ENCODE results near the gene DPEP2.
A peak's percentile ranks its signal among the peaks of the same experiment; 100 is the strongest.
"Not testable (repeated sequence)": the region's sequence is repeated elsewhere in the genome, so short reads cannot be mapped to it uniquely, and the experiment has no call there.

Gene DPEP2

DNA sequence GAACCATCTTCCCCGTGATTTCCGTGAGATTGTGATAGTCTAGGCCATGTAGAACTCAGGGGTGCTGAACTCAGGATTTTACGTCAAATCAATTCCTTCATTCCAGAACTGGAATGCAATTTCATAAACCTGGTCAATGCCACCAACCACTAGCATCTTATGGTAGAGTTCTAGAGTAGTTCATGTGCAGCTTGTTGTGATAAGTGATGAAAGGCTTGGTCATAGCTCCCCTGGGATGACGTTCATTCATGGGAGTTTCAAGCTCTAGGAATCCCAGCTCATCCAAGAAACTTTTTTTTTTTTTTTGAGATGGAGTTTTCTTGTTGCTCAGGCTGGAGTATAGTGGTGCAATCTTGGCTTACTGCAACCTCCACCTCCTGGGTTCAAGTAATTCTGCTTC is 3.7 kb upstream of the DPEP2 start:
- DNase-seq = no peak

DNA sequence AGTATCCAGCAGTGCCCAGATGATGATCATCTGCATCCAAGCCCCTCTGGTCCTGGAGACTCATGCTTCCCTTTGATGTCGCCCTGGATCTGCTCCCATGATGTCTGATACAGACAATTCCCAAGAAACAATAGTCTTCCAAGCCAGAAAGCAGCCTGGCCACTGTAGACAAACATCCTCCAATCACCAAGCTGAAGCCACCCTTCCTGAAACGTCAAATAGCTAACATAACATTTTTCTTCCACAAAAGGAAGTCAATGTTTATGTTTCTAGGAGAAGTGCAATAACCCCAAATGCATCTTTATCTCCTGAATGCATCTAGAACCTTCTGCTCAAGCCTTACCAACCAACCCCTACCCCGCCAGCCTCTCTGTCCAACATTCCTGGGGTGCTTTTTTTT is 1.2 kb upstream of the DPEP2 start:
- DNase-seq = no peak

DNA sequence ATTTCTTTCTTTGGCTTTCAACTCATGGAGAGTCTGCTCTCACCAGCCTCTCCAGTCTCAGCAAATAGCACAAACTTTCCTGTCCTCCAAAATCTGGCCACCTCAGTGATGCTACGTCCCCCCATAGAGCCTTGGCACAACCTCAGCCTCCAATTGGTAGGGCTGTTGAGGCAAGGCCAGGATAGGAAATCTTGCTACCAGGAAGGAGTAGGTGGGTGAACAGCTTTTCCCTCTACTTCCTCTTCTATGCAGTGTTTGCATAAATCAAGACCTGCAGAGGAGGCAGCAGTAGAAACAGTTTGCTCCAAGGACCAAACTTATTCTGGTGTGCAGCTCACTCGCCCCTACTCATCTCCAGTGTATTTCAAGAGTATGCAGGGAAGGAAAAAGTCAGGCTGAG is 701 bp upstream of the DPEP2 start:
- no peak for DNase-seq

DNA sequence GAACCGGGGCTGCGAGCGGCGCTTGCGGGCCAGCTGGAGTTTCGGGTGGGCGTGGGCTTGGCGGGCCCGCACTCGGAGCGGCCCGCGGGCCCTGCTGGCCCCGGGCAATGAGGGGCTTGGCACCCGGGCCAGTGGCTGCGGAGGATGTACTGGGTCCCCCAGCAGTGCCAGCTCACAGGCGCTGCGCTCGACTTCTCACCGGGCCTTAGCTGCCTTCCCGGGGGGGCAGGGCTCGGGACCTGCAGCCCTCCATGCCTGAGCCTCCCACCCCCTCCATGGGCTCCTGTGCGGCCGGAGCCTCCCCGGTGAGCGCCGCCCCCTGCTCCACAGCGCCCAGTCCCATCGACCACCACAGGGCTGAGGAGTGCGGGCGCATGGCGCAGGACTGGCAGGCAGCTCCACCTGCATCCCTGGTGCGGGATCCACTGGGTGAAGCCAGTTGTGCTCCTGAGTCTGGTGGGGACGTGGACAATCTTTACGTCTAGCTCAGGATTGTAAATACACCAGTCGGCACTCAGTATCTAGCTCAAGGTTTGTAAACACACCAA is 979 bp downstream of the DPEP2 start:
- not testable (repeated sequence) for DNase-seq

DNA sequence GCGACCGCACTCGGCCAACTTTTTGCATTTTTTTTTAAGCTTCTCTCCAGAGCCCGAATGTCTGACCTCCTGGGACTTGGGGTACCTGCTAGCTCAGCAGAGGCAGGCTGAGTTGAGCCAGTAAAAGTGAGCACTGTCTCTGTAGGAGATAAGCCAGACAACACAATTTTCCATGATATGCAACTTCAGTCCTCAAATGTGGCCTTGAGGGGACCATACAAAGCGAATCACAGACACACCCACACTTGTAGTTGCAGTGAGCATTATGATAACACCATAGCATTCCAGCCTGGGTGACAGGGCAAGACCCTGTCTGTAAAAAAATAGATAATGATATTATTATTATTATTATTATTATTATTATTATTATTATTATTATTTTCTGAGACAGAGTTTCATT is 2.6 kb downstream of the DPEP2 start:
- no peak for DNase-seq

DNA sequence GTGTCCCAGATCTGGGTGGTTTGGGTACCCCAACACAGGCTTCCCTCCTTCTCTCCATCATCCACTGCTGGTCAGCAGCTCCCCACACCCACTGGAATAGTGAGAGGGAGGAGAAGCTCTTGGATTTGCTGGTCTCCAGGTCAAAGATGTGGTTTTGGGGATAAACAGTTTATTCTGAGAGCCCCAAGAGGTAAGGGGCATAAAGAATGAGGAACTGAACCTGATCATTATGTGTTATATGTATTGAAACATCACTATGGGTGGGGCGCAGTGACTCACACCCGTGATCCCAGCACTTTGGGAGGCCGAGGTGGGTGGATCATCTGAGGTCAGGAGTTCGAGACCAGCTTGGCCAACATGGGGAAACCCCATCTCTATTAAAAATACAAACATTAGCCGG is 3.9 kb downstream of the DPEP2 start:
- no peak for DNase-seq

DNA sequence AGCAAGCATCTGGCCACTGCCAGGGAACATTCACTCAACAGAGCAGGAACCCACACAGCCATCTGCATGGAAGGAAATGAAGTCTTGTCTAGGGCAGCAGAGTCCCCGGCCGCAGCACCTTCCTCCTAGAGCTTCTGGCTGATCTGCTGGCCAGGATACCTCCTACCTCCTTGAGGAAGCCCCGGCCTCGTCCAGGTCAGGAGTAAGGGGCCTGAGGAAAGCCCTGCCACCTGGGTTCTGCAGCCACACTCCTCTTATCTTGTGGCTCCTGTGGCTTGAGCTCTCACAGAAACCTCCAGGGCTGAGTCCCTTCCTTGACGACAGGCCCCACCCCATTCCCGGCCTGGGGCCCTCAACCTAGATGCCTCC is 5.3 kb downstream of the DPEP2 start:
- DNase-seq = not testable (repeated sequence)

DNA sequence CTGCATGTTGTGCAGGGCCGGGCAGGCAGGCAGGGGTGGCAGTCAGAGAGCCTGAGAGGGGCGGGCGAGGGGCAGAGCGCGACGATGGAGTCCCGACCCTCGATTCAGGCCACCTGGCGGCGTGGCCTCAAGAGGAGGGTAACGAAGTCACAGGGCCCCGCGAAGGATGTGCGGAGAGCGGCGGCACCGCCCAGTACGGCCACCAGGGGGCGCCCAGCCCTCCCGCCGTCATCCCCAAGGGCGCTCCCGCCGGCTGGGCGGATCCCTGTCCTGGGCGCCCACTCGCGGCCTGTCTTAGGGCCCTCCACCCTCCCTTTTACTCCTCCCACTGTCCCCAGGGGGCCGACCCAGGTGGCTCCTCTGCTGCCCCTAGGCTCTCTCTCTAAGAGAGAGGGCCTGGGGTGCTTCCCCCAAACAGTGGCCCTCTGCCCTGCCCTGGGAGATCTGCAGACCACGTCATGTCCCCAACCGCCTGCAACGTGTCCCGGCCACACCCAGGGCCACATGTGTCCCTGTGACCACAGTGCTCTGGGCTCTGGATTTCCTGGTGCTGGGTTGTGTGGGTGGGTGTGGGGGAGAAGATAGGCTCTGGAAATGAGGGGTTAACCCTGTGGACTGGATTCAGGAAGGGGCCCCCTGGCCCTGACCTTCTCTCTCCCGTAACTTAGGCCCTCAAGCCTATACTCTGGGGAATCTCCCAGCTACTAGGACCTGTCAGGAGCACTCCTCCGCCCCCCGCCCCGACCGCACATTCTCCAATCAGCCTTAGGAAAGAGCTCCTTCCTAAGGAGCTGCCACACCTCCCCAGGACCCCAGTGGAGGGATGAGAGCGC is 5.9 kb downstream of the DPEP2 start:
- peak; percentile 40 for DNase-seq

DNA sequence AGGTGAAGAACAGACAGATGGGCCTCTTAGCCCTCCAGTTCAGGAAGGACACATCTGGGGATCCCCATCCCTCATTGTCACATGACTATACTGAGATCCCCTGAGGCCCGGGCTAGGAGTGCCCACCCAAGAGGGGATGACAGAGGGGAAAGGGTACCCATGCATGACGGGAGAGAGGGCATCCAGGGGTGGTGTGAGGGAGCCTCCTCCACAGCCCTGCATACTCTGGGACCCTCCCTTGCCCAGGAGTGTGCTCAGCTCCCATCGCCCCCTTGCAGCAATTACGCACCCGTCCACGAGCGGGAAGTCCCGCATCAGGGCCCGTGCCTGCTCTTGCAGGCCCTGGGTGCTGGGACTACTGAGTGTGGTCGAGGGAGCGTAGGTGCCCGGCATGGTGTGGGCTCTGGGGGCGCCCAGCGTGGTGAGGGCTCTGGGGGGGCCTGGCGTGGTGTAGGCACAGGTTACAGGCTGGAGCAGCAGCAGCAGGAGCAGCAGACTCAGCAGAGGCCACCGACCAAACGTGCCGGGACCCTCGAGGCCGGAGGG is 6.5 kb downstream of the DPEP2 start:
- no peak for DNase-seq

DNA sequence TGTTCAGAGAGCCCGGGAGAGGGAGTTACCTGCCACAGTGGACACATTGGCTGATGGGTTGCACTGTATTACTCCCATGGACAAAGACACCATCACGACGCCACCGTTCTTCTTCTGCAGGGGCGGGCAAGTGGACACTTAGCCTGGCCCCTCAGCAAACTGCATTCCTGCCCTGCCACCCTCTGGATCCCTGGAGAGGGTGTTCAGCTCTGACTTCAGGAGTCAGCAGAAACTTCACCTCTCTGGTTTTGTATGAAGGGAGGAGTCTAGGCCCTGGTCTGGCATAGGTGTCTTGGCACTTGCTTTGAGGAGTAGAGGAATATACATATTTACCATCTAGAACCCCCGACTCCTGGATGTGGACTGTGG is 9.3 kb downstream of the DPEP2 start:
- no peak for DNase-seq

DNA sequence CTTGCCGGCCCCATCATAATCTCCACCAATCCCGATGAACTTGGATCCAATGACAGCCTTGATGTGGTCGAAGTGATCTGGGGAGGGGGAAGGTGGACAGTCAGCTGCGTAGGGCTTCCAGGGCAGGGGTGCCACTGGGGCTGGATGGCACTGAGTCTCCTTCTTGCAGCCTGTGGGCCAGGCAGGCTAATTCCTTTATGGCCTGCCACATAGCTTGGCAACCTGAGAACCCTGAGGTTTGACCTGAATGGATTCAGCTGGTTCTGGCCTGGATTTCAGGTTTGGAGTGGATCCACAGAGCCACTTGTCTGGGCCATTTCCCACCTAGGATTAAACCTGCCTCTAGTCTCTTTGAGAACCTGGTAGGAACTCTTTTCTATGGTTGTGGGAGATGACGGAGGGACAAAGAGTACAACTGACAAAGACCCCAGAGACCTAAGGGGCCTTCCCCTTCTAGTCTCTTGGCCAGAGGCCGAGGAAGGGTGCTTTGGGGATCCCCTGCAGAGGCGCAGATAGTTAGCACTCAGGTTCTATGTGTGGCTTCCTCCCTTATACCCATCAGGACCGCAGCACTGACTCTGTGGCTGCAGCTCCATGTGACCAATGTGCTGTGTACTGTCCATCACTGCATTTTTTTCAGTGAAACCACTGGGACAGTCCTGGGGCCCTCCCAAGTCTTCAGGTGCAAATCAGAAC is 9.8 kb downstream of the DPEP2 start:
- DNase-seq = no peak

DNA sequence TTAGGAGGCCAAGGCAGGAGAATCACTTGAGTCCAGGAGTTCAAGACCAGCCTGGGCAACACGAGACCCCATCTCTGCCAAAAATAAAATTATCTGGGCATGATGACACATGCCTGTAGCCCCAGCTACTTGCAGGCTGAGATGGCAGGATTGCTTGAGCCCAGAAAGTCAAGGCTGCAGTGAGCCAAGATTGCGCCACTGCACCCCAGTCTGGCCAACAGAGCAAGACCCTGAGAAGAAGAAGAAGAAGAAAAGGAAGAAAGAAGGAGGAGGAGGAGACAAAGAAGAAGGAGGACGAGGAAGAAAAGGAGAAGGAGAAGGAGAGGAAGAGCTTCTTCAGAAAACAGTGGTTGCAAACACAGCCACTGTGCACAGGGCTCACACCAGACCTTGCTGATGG is 10.6 kb downstream of the DPEP2 start:
- no peak for DNase-seq

DNA sequence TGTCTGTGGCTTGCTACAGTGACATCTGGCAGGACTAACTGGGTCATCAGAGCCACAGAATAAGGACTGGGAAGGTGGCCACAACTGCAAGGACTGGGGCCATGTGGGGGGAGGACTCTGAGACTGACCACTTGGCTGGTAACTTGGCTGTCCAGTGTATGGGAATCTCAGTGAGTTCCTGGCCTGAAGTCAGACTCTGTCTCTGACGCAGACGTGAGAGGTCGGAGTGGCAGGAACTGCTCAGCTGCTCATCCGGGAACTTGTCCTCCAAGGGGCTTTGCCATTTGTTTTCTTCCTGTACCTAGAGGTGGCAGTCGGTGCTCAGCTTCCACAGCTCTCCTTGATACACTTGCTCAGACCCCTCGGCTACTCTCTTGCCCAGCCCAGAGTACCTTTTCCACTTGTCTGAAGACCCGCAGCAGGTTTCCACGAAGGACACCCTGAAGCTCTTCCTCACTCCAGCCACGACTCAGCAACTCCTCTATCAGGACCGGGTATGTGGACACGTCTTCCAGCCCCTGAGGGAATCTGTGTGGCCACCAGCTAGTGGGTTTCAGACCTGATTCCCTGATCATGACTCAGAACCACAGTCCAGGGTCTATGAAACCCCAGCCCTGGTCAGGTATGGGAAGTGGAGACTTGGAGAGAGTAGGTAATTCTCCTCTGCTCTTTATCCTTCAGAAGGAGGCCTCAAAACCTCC is 11.7 kb downstream of the DPEP2 start:
- no peak for DNase-seq

DNA sequence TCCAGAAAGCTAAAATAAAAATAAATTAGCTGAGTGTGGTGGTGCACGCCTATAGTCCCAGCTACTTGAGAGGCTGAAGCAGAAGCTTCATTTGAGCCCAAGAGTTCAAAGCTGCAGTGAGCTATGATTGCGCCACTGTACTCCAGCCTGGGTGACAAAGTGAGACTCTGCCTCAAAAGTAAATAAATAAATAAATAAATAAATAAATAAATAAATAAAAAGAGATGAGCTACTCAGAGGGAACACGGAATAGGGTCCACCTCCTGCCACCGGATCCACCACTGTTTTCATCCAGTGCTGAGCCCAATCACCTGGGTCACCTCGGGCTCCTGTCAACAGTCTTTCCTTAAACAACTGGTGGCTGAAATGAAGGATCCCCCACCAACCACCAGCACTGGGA is 12.3 kb downstream of the DPEP2 start:
- DNase-seq = no peak

DNA sequence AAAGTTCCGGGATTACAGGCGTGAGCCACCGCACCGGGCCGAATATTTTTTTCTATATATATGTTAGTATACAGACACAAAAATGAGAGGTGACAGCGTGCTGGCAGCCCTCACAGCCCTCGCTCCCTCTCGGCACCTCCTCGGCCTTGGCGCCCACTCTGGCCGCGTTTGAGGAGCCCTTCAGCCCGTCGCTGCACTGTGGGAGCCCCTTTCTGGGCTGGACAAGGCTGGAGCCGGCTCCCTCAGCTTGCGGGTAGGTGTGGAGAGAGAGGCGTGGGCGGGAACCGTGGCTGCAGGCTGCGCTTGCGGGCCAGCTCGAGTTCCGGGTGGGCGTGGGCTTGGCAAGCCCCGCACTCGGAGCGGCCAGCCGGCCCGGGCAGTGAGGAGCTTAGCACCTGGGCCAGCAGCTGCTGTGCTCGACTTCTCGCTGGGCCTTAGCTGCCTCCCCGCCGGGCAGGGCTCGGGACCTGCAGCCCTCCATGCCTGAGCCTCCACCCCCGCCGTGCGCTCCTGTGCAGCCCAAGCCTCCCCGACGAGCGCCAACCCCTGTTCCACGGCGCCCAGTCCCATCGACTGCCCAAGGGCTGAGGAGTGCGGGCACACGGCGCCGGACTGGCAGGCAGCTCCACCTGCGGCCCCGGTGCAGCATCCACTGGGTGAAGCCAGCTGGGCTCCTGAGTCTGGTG is 17.1 kb downstream of the DPEP2 start:
- no peak for DNase-seq

DNA sequence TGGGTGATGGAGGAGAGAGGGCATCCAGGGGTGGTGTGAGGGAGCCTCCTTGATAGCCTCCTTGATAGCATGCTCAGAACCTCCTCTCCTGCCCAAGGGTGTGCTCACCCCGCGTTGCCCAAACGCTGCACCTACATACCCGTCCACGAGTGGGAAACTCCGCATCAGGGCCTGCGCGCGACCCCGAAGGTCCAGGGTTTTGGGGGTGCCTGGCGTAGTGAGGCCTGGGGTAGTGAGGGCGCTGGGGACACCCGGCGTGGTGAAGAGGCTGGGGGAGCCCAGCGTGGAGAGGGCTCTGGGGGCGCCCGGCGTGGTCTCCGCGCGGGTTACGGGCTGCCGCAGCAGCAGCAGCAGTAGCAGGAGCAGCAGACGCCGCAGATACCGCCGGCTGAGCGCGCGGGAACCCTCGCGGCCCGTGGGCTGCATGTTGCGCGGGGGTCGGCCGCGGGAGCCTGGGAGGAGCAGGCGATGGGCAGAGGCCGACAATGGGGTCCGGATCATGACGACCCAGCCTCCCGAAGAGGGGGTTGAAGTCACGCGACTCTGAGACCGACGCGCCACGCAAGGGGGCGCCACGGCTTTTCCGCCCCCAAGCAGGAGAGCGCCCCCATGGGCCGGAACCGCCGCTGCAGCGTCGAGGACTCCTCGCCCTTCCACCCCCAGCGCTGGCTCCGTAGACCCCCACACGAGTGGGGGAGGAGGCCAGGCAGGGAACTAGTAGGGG is 19.2 kb downstream of the DPEP2 start, which contains the start of gene DPEP3:
DPEP3 (minus strand) TSS at position 545 of the 724 bp plus-strand sequence; CDS start at position 426, 119 bp downstream.
- DNase-seq = no peak

DNA sequence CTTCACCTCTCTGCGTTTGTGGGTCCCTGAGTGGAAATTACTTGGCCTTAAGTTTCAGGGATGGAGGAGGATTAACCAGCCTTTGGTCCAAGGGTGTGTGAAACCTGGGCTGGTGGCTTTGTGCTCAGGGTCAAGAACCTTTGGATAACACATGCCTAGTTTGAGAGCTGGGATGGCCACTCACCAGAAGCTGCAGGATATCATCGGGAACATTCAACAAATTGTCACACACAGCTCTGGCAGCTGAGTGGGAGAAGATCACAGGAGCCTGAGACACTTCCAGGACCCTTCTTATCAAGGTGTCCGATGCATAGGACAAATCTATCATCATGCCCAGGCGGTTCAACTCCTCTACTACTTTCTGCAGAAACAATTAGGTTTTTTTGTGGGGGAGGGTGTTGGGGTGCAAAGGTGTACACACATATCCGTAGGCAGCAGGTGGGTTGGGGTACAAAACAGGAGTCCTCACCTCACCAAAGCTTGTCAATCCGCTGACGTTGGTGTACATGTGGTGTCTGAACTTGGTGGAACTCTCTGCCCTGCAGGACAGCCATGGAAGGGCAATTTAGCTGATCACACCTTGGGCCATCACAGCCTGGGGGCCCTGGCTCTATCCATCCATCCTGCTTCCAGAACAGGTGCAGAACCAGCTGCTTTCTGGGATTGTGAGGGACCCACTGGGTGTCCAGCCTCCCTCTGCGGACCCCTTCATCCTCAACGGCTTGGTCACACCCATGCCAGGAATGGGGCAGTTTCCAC is 21.6 kb downstream of the DPEP2 start:
- DNase-seq = no peak

DNA sequence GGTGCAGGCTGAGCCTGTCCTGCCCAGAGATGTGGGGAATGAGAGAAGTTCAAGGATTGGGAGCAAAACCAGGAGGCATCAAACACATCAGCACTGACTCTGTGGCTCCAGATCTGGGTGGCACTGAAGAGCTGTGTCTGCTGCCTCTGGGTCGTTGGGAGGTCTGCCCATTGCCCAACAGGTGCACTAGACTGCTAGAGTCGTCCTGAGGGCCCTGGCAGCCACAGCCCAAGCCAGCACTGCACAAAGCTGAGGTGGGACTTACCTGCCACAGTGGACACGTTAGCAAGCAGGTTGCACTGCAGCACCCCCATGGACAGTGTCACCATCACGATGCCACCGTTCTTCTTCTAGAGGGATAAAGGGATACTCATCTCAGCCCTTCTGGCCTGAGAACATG is 22.3 kb downstream of the DPEP2 start:
- DNase-seq = no peak

DNA sequence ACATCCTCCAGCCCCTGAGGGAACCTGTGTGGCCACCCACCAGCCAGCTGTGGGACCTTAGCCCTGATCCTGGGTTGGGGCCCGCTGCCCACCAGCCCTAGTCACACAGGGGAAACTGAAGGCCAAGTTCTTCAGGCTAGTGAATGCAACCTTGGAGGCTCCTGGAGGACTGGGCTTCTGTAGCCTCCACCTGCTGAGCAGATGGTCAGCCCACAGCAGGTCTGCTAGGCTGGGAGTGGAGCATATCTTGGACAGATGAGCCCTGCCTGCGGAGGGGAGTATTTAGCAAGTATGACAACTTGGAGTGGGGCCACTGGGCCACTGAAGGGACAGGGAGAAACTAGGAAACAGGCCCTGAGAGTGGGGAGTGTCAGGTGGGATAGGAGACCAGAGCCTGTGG is 23.1 kb downstream of the DPEP2 start:
- no peak for DNase-seq

DNA sequence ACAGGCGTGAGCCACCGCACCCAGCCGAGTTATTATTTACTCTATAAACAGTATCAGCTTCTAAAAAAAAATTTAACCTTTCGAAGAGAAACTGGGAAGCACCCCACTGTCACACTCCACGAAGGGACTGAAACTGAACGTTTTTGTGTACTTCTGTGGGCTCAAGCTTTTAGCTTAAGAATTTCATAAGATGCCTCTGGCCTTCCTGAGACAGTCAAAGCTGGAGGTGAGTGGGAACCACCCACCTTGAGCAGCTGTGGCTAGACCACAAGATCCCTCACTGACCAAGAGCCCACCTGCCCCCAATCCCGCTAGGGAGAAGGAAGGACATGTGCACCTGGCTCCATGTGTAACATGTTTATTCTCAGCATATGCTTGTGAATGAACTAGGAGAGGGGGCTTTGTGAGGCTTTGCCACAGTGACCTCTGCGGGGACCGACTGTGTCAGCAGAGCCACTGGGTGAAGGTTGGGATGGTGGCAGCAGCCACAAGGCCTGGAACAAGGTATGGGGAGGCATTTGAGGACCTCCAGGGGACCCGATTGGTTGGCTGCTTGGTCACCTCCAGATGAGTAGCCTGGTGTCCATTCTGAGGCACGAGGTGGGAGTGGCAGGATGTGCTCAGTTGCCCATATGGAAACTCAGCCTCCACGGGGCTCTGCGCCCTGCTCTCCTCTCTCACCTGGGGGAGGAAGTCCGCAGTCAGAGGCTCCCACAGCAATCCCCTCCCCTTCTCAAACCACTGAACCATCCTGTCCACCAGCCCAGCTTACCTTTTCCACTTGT is 23.8 kb downstream of the DPEP2 start:
- no peak for DNase-seq
